Trophoblast cell (in vitro differentiated cells and primary cell): ENCODE results near the gene DPYD.

ENCODE experiments used
- DNase-seq, 2 donors: peaks; one replicate each; pipeline ENCODE4 v3.0.0-alpha.2; 2016
- H2AFZ ChIP-seq: 2 replicates; pipeline ENCODE4 v1.6.1; 2013; ENCODE audit warnings: low read length, moderate library complexity, mild to moderate bottlenecking; ENCODE audit not compliant: insufficient read depth, poor library complexity
- H2AK5ac ChIP-seq: 2 replicates; pipeline ENCODE4 v1.6.1; 2013; ENCODE audit warnings: mild to moderate bottlenecking, low read length
- H2BK120ac ChIP-seq: 2 replicates; pipeline ENCODE4 v1.6.1; 2013; ENCODE audit warnings: low read length, mild to moderate bottlenecking, moderate library complexity; ENCODE audit not compliant: insufficient read depth, poor library complexity
- H2BK12ac ChIP-seq: 2 replicates; pipeline ENCODE4 v1.6.1; 2013; ENCODE audit warnings: mild to moderate bottlenecking, low read length, moderate library complexity
- H2BK5ac ChIP-seq: 2 replicates; pipeline ENCODE4 v1.6.1; 2013; ENCODE audit warnings: low read length, low read depth, moderate library complexity, mild to moderate bottlenecking; ENCODE audit not compliant: poor library complexity
- H3K14ac ChIP-seq: 2 replicates; pipeline ENCODE4 v1.6.1; 2013; ENCODE audit warnings: mild to moderate bottlenecking, low read length
- H3K18ac ChIP-seq: 2 replicates; pipeline ENCODE4 v1.6.1; 2013; ENCODE audit warnings: mild to moderate bottlenecking, low read length
- H3K23ac ChIP-seq: 2 replicates; pipeline ENCODE4 v1.6.1; 2013; ENCODE audit warnings: low read length
- H3K27ac ChIP-seq: 2 replicates; pipeline ENCODE4 v1.5.1; 2013; ENCODE audit warnings: low read depth, mild to moderate bottlenecking, inconsistent platforms, low read length, moderate library complexity
- H3K27me3 ChIP-seq: 2 replicates; pipeline ENCODE4 v1.6.1; 2013; ENCODE audit warnings: inconsistent platforms, mild to moderate bottlenecking, low read length, moderate library complexity; ENCODE audit not compliant: insufficient read depth
- H3K36me3 ChIP-seq, 2 experiments: 1 replicate in 1 of 2; 2 replicates in 1 of 2; pipeline ENCODE4 v1.6.1; 2013; ENCODE audit warnings: low read length in 2 of 2, mild to moderate bottlenecking in 2 of 2, moderate library complexity in 1 of 2; ENCODE audit not compliant: insufficient read depth in 2 of 2, control insufficient read depth in 1 of 2
- H3K4ac ChIP-seq: 2 replicates; pipeline ENCODE4 v1.6.1; 2013; ENCODE audit warnings: low read depth, mild to moderate bottlenecking, low read length, moderate library complexity
- H3K4me1 ChIP-seq, 2 experiments: 1 replicate in 1 of 2; 2 replicates in 1 of 2; pipeline ENCODE4 v1.6.1; 2013; ENCODE audit warnings: low read length in 2 of 2, mild to moderate bottlenecking in 2 of 2, moderate library complexity in 1 of 2; ENCODE audit not compliant: insufficient read depth in 2 of 2, control insufficient read depth in 1 of 2
- H3K4me2 ChIP-seq: 2 replicates; pipeline ENCODE4 v1.6.1; 2013; ENCODE audit warnings: inconsistent platforms, mild to moderate bottlenecking, low read length, moderate library complexity
- H3K4me3 ChIP-seq: 2 replicates; pipeline ENCODE4 v1.5.1; 2013; ENCODE audit warnings: mild to moderate bottlenecking, low read depth, low read length, inconsistent platforms
- H3K79me1 ChIP-seq: one replicate; pipeline ENCODE4 v1.6.1; 2013; ENCODE audit warnings: low read length
- H3K79me2 ChIP-seq: 2 replicates; pipeline ENCODE4 v1.6.1; 2013; ENCODE audit warnings: low read length, mild to moderate bottlenecking; ENCODE audit not compliant: control insufficient read depth, insufficient read depth, poor library complexity
- H3K9ac ChIP-seq: 2 replicates; pipeline ENCODE4 v1.6.1; 2013; ENCODE audit warnings: mild to moderate bottlenecking, low read length
- H3K9me3 ChIP-seq: 2 replicates; pipeline ENCODE4 v1.6.1; 2013; ENCODE audit warnings: low read depth, mild to moderate bottlenecking, control low read depth, inconsistent platforms, low read length; ENCODE audit not compliant: insufficient read depth
- H4K12ac ChIP-seq: 2 replicates; pipeline ENCODE4 v1.6.1; 2013; ENCODE audit warnings: low read depth, mild to moderate bottlenecking, low read length, moderate library complexity
- H4K8ac ChIP-seq: 2 replicates; pipeline ENCODE4 v1.6.1; 2013; ENCODE audit warnings: low read depth, mild to moderate bottlenecking, low read length, moderate library complexity
- H4K91ac ChIP-seq: one replicate; pipeline ENCODE4 v1.6.1; 2013; ENCODE audit warnings: low read depth, mild to moderate bottlenecking, low read length, moderate library complexity
- WGBS: extraction: QIAGEN DNeasy Blood & Tissue Kit; methylation state at CpG from one replicate; pipeline ENCODE4 v1.1.7; 2013; ENCODE audit warnings: missing lambda C conversion rate; ENCODE audit not compliant: insufficient read length, insufficient coverage; ENCODE audit errors: extremely low coverage; 5-methylcytosine and 5-hydroxymethylcytosine counted together

Gene DPYD

DNA sequence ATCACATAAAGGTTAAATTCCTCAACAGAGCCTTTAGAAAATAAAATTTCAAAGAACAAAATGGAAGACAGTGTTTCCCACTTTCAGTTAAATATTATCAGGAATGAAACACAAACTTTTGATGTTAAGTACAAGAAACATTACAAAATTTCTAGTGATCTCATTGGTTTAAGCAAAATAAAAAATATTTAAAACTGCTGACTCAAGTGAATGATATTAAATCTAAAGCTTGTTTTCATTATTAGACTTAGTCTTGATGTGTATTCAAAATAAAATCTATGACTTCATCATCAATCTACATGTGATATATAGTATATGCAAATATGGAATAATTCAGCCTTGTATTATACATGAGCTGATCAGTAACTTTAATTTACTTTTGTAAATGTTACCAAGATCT lies 614.3 kb downstream of the DPYD start:
- no peaks in the 10 kb centered on the region for H3K79me1 ChIP-seq
- no peak overlapping the region for H3K23ac ChIP-seq
- H2BK120ac ChIP-seq = no peak overlapping the region
- no peak for DNase-seq
- no peak overlapping the region for H2AFZ ChIP-seq
- H3K4me2 ChIP-seq = no peak overlapping the region
- no peaks in the 10 kb centered on the region for H3K9me3 ChIP-seq
- H2BK12ac ChIP-seq = no peak overlapping the region
- no peak overlapping the region for H3K9ac ChIP-seq
- no peak overlapping the region for H3K4ac ChIP-seq
- H3K4me1 ChIP-seq = no peaks in the 10 kb centered on the region
- no peak overlapping the region for H2BK5ac ChIP-seq
- no peak overlapping the region for H3K27ac ChIP-seq
- H4K8ac ChIP-seq = no peak overlapping the region
- no peak overlapping the region for H4K91ac ChIP-seq
- no peak overlapping the region for H3K14ac ChIP-seq
- H3K79me2 ChIP-seq = no peaks in the 10 kb centered on the region
- H3K4me3 ChIP-seq = no peak overlapping the region
- no peaks in the 10 kb centered on the region for H3K36me3 ChIP-seq
- no peaks in the 10 kb centered on the region for H3K27me3 ChIP-seq
- no peak overlapping the region for H2AK5ac ChIP-seq
- no peak overlapping the region for H4K12ac ChIP-seq
- no peak overlapping the region for H3K18ac ChIP-seq

- H4K91ac ChIP-seq = no peak overlapping the region
- no peak overlapping the region for H3K23ac ChIP-seq
- no peak overlapping the region for H3K4ac ChIP-seq
- H4K12ac ChIP-seq = no peak overlapping the region
- H3K27me3 ChIP-seq = no peaks in the 10 kb centered on the region
- H3K27ac ChIP-seq = no peak overlapping the region
- H2BK5ac ChIP-seq = no peak overlapping the region
- H2AK5ac ChIP-seq = no peak overlapping the region
- no peaks in the 10 kb centered on the region for H3K79me2 ChIP-seq
- H2AFZ ChIP-seq = no peak overlapping the region
- H3K4me3 ChIP-seq = no peak overlapping the region
- no peak overlapping the region for H2BK12ac ChIP-seq
- no peaks in the 10 kb centered on the region for H3K9me3 ChIP-seq
- H3K4me1 ChIP-seq = no peaks in the 10 kb centered on the region
- no peak overlapping the region for H3K4me2 ChIP-seq
- no peak overlapping the region for H4K8ac ChIP-seq
- H3K14ac ChIP-seq = no peak overlapping the region
- no peak for DNase-seq
- H3K18ac ChIP-seq = no peak overlapping the region
- H3K79me1 ChIP-seq = no peaks in the 10 kb centered on the region
- H3K9ac ChIP-seq = no peak overlapping the region
- no peaks in the 10 kb centered on the region for H3K36me3 ChIP-seq
- H2BK120ac ChIP-seq = no peak overlapping the region
- WGBS = no CpG with 5 or more reads among the region's 2 CpGs
These were observed 616.5 kb downstream of the DPYD start for GRCh38 chr1:97304366-97304765.

- H3K36me3 ChIP-seq = no peaks in the 10 kb centered on the region
- H4K91ac ChIP-seq = no peak overlapping the region
- no peak overlapping the region for H3K4ac ChIP-seq
- H3K27me3 ChIP-seq = no peaks in the 10 kb centered on the region
- H3K9me3 ChIP-seq = no peaks in the 10 kb centered on the region
- WGBS = no CpG with 5 or more reads among the region's 1 CpG
- no peaks in the 10 kb centered on the region for H3K79me1 ChIP-seq
- no peak for DNase-seq
- H3K9ac ChIP-seq = no peak overlapping the region
- H3K23ac ChIP-seq = no peak overlapping the region
- no peak overlapping the region for H2AK5ac ChIP-seq
- H3K14ac ChIP-seq = no peak overlapping the region
- H3K27ac ChIP-seq = no peak overlapping the region
- no peak overlapping the region for H2BK120ac ChIP-seq
- H2AFZ ChIP-seq = no peak overlapping the region
- H3K4me1 ChIP-seq = no peaks in the 10 kb centered on the region
- H4K8ac ChIP-seq = no peak overlapping the region
- no peak overlapping the region for H2BK5ac ChIP-seq
- no peak overlapping the region for H3K4me3 ChIP-seq
- H2BK12ac ChIP-seq = no peak overlapping the region
- H3K79me2 ChIP-seq = no peaks in the 10 kb centered on the region
- no peak overlapping the region for H3K18ac ChIP-seq
- H4K12ac ChIP-seq = no peak overlapping the region
- no peak overlapping the region for H3K4me2 ChIP-seq
These were observed 621.9 kb downstream of the DPYD start for GRCh38 chr1:97298966-97299365.

GRCh38 chr1:97297611-97298010 lies 623.2 kb downstream of the DPYD start:
- Histone ChIP-seq H3K27ac (no peak overlapping the region), H3K27me3 (no peaks in the 10 kb centered on the region), H4K91ac (no peak overlapping the region), H3K18ac (no peak overlapping the region), H4K8ac (no peak overlapping the region), H3K23ac (no peak overlapping the region), H2AK5ac (no peak overlapping the region), H3K4me2 (no peak overlapping the region), H3K79me2 (no peaks in the 10 kb centered on the region), H3K4me3 (no peak overlapping the region), H3K9ac (no peak overlapping the region), H3K36me3 (no peaks in the 10 kb centered on the region), H3K79me1 (no peaks in the 10 kb centered on the region), H3K4me1 (no peaks in the 10 kb centered on the region), H3K4ac (no peak overlapping the region), H2AFZ (no peak overlapping the region), H4K12ac (no peak overlapping the region), H2BK12ac (no peak overlapping the region), H2BK5ac (no peak overlapping the region), H3K9me3 (no peaks in the 10 kb centered on the region), H2BK120ac (no peak overlapping the region), H3K14ac (no peak overlapping the region)
- no CpG with 5 or more reads among the region's 2 CpGs for WGBS
- DNase-seq = no peak

DNA sequence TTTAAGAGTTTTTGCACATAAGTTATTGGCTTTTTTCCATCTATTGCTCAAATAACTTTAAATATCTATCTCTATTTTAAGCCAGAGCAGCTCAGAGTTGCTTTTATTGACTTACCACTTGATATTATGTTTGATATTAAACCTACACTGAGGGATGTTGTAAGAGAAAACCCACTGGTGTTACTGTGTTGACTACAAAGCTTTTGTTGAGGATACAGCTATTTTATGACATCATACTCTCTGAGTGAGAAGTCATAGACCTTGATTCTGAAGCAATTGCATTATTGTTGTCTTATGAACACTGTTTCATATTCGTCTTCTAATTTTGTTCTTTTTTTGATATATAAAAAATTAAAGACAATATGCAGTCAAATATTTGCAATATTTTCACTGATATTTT lies 638.9 kb downstream of the DPYD start:
- Histone ChIP-seq H4K12ac (no peak overlapping the region), H3K14ac (no peak overlapping the region), H3K9me3 (no peaks in the 10 kb centered on the region), H3K27ac (no peak overlapping the region), H2AK5ac (no peak overlapping the region), H3K4ac (no peak overlapping the region), H3K36me3 (no peaks in the 10 kb centered on the region), H2BK5ac (no peak overlapping the region), H3K79me2 (no peaks in the 10 kb centered on the region), H2BK12ac (no peak overlapping the region), H3K4me1 (no peaks in the 10 kb centered on the region), H2AFZ (no peak overlapping the region), H3K18ac (no peak overlapping the region), H3K27me3 (no peaks in the 10 kb centered on the region), H4K8ac (no peak overlapping the region), H3K4me2 (no peak overlapping the region), H3K9ac (no peak overlapping the region), H3K4me3 (no peak overlapping the region), H4K91ac (no peak overlapping the region), H3K79me1 (no peaks in the 10 kb centered on the region), H3K23ac (no peak overlapping the region), H2BK120ac (no peak overlapping the region)
- no CpG with 5 or more reads among the region's 1 CpG for WGBS
- DNase-seq = no peak
